HCT116 (cell line): ENCODE measurements around the gene ATRAID. TPM values are rescaled to one million over a fixed set of nuclear protein-coding genes. Genes with fewer than 3 reads are reported as not detected.

Experiments used
- ATAC-seq: fragments of 200-7000 bp; cut with Tn5 transposase; 2 replicates; pipeline ENCODE4 v1.9.1; 2020; ENCODE audit warnings: mild to moderate bottlenecking, moderate library complexity
- BruUV-seq: library from RNA; stranded (reverse); fragments of 400-500 nt; replicated peaks from 2 replicates; lab custom pipeline; 2021; lab: Mats Ljungman, UMichigan
- CTCF ChIA-PET: fragments of 300-600 bp; sonication (Branson Sonifier 250); formaldehyde crosslinking; loops from one replicate; lab custom pipeline; 2021; ENCODE audit warnings: antibody characterized with exemption; lab: Charles Lee
- POLR2A ChIA-PET: fragments of 300-600, 350-600 bp; sonication (Branson Sonifier 250); formaldehyde crosslinking; loops from one replicate; lab custom pipeline; 2021; ENCODE audit warnings: antibody characterized with exemption; lab: Charles Lee
- RAD21 ChIA-PET, 2 experiments: fragments of 300-600 bp; sonication (Branson Sonifier 250); formaldehyde crosslinking; loops; one replicate each; lab custom pipeline; 2023; ENCODE audit warnings: low total read pairs in 2 of 2; ENCODE audit not compliant: uncharacterized antibody in 2 of 2, unreplicated experiment in 2 of 2, low non-redundant PET in 1 of 2; lab: Charles Lee
- DNase-seq: peaks from one replicate; pipeline ENCODE4 v3.0.0-alpha.2; 2010; ENCODE audit warnings: low read depth, low spot score
- H2AFZ ChIP-seq: fragments of 200-600 bp; shearing (Covaris generic), sonication (generic); 2 replicates; pipeline ENCODE4 v1.6.1; 2017; ENCODE audit warnings: low read depth, mixed run types, mixed read lengths, antibody characterized with exemption, low read length; ENCODE audit not compliant: poor library complexity, severe bottlenecking
- H3K27ac ChIP-seq: 2 replicates; pipeline ENCODE4 v1.5.1; 2012; ENCODE audit warnings: low read depth, low read length
- H3K27me3 ChIP-seq: fragments of 200-600 bp; sonication (generic); 2 replicates; pipeline ENCODE4 v1.6.1; 2016; ENCODE audit warnings: mixed run types, low read length, mixed read lengths; ENCODE audit not compliant: insufficient read depth
- H3K36me3 ChIP-seq, 2 experiments: fragments of 200-500 bp in 1 of 2; fragments of 200-600 bp in 1 of 2; sonication (Bioruptor generic) in 1 of 2; sonication (generic) in 1 of 2; 2 replicates each; pipeline versions ENCODE4 v1.5.1 to v1.6.1; 2014 to 2016; ENCODE audit warnings: low read length in 2 of 2, inconsistent platforms in 1 of 2, mixed read lengths in 1 of 2, mixed run types in 1 of 2; ENCODE audit not compliant: insufficient read depth in 2 of 2, control insufficient read depth in 1 of 2
- H3K4me1 ChIP-seq, 2 experiments: fragments of 200-600 bp in 1 of 2; sonication (generic) in 1 of 2; 2 replicates each; pipeline versions ENCODE4 v1.5.1 to v1.6.1; 2012 to 2017; ENCODE audit warnings: low read length in 2 of 2, inconsistent platforms in 1 of 2, mild to moderate bottlenecking in 1 of 2, mixed read lengths in 1 of 2, mixed run types in 1 of 2, moderate library complexity in 1 of 2; ENCODE audit not compliant: insufficient read depth in 2 of 2, control insufficient read depth in 1 of 2
- H3K4me2 ChIP-seq: fragments of 200-600 bp; sonication (generic); 2 replicates; pipeline ENCODE4 v1.6.1; 2017; ENCODE audit warnings: mixed run types, low read length, mixed read lengths
- H3K4me3 ChIP-seq, 2 experiments: fragments of 200-600 bp in 1 of 2; sonication (generic) in 1 of 2; replicated peaks in 1 of 2; 2 replicates each; pipeline ENCODE4 v1.5.1; 2011 to 2016; ENCODE audit warnings: low read length in 2 of 2, control low read depth in 1 of 2, low read depth in 1 of 2, mild to moderate bottlenecking in 1 of 2, mixed read lengths in 1 of 2, mixed run types in 1 of 2
- H3K79me2 ChIP-seq: fragments of 200-600 bp; sonication (generic); 2 replicates; pipeline ENCODE4 v1.6.1; 2017; ENCODE audit warnings: mild to moderate bottlenecking, mixed run types, low read length, moderate library complexity, mixed read lengths; ENCODE audit not compliant: insufficient read depth
- H3K9ac ChIP-seq: fragments of 200-600 bp; sonication (generic); 2 replicates; pipeline ENCODE4 v1.6.1; 2016; ENCODE audit warnings: low read length, mixed read lengths
- H3K9me2 ChIP-seq: fragments of 200-600 bp; sonication (generic), shearing (Covaris generic); 2 replicates; pipeline ENCODE4 v1.6.1; 2017; ENCODE audit warnings: mixed run types, mild to moderate bottlenecking, moderate library complexity; ENCODE audit not compliant: insufficient read depth
- H3K9me3 ChIP-seq, 2 experiments: fragments of 200-500 bp in 1 of 2; fragments of 200-600 bp in 1 of 2; sonication (Bioruptor generic) in 1 of 2; sonication (generic) in 1 of 2; 2 replicates each; pipeline ENCODE4 v1.6.1; 2014 to 2017; ENCODE audit warnings: low read length in 2 of 2, mixed read lengths in 2 of 2, inconsistent platforms in 1 of 2, low read depth in 1 of 2, mild to moderate bottlenecking in 1 of 2, mixed run types in 1 of 2, moderate library complexity in 1 of 2; ENCODE audit not compliant: control insufficient read depth in 1 of 2, insufficient read depth in 1 of 2
- H4K20me1 ChIP-seq: fragments of 200-600 bp; sonication (generic), shearing (Covaris generic); 2 replicates; pipeline ENCODE4 v1.6.1; 2017; ENCODE audit warnings: mixed run types, mild to moderate bottlenecking, moderate library complexity; ENCODE audit not compliant: insufficient read depth
- ATF3 ChIP-seq: IDR thresholded peaks from 2 replicates; pipeline ENCODE4 v1.6.1; 2012
- CBX3 ChIP-seq: IDR thresholded peaks from 2 replicates; pipeline ENCODE4 v1.6.1; 2012; ENCODE audit warnings: low read depth
- EZH2 ChIP-seq: fragments of 200-600 bp; sonication (generic); IDR thresholded peaks from 2 replicates; pipeline ENCODE4 v1.6.1; 2017; ENCODE audit warnings: antibody characterized with exemption, mixed run types
- EZH2phosphoT487 ChIP-seq: fragments of 200-600 bp; IDR thresholded peaks from 2 replicates; pipeline ENCODE4 v1.6.1; 2018; ENCODE audit warnings: antibody characterized with exemption, borderline replicate concordance
- MAX ChIP-seq: IDR thresholded peaks from 2 replicates; pipeline ENCODE4 v1.6.1; 2012
- POLR2A ChIP-seq: IDR thresholded peaks from 2 replicates; pipeline ENCODE4 v1.7.0; 2011; ENCODE audit warnings: borderline replicate concordance; ENCODE audit not compliant: insufficient read depth, insufficient read length; ENCODE audit errors: extremely low read depth
- POLR2AphosphoS5 ChIP-seq: IDR thresholded peaks from 2 replicates; pipeline ENCODE4 v1.6.1; 2011; ENCODE audit warnings: mild to moderate bottlenecking, low read depth, low read length, moderate library complexity
- SIN3A ChIP-seq: IDR thresholded peaks from 2 replicates; pipeline ENCODE4 v1.6.1; 2012; ENCODE audit warnings: low read depth
- TCF7L2 ChIP-seq: IDR thresholded peaks from 2 replicates; pipeline ENCODE4 v1.7.0; 2011; ENCODE audit warnings: borderline replicate concordance, inconsistent platforms; ENCODE audit not compliant: insufficient read depth, insufficient read length; ENCODE audit errors: extremely low read depth
- YY1 ChIP-seq: IDR thresholded peaks from 2 replicates; pipeline ENCODE4 v1.6.1; 2011; ENCODE audit warnings: low read length, low read depth, moderate library complexity, mild to moderate bottlenecking; ENCODE audit not compliant: insufficient replicate concordance; ENCODE audit errors: extremely low read depth
- ZBTB33 ChIP-seq: IDR thresholded peaks from 2 replicates; pipeline ENCODE4 v1.6.1; 2011; ENCODE audit warnings: mild to moderate bottlenecking, low read length, moderate library complexity; ENCODE audit not compliant: insufficient replicate concordance; ENCODE audit errors: extremely low read depth
- ZFX ChIP-seq: fragments of 450-650 bp; IDR thresholded peaks from 2 replicates; pipeline ENCODE4 v1.6.1; 2017
- ZNF274 ChIP-seq: fragments of 200-500 bp; sonication (Bioruptor generic); IDR thresholded peaks from 2 replicates; pipeline ENCODE4 v1.6.1; 2014; ENCODE audit warnings: mild to moderate bottlenecking, low read depth, low read length, inconsistent platforms
- intact Hi-C: fragments of 100-400 bp; cut with micrococcal nuclease; formaldehyde crosslinking; loops from 2 replicates; pipeline ENCODE4 v1.10.0; 2022
- total RNA-seq: library from RNA; stranded (reverse); gene quantifications from one replicate; pipeline ENCODE4 v1.2.1, GENCODE V29; 2021; ENCODE audit not compliant: unreplicated experiment

Gene ATRAID
- total RNA-seq, 1 experiment from 2014 or later: 93.6 TPM

GRCh38 chr2:27170581-27171337 lies 41.1 kb upstream of the ATRAID start:
- CTCF ChIA-PET: interaction anchor here (0.8 to 2.2 kb wide), 6 partner anchors 9 to 84 kb away, joined by 3 to 10 read pairs (median 4); partner anchors contain the start of genes KHK and PREB
- no peak overlapping the region for H3K4me3 ChIP-seq
- H2AFZ ChIP-seq: no peak overlapping the region
- H4K20me1 ChIP-seq: no peaks in the 10 kb centered on the region
- POLR2A ChIA-PET: no interaction called here
- H3K79me2 ChIP-seq: no peaks in the 10 kb centered on the region
- no peaks in the 10 kb centered on the region for H3K9me2 ChIP-seq
- no peak for ATAC-seq
- no peak for DNase-seq
- intact Hi-C loops: no loop called here
- no peaks in the 10 kb centered on the region for H3K9me3 ChIP-seq
- TF ChIP-seq SIN3A (no peak), MAX (no peak), CBX3 (no peak), TCF7L2 (no peak)
- TF ChIP-seq, all 23 proteins: peak for 0
- peaks cover 9% of the 10 kb centered on the region; the same call in 1 of the 2 replicates for H3K27me3 ChIP-seq
- peaks cover 0 to 4% of the 10 kb centered on the region in 2 experiments; a peak in 1 of 4 replicates for H3K4me1 ChIP-seq
- BruUV-seq: no TSS peak
- RAD21 ChIA-PET: interaction anchor here in 1 of 2 experiments (0.7 kb wide), 1 partner anchor 22 kb away, joined by 4 read pairs; no protein-coding TSS in a partner anchor
- no peak overlapping the region for H3K4me2 ChIP-seq
- no peak overlapping the region for H3K27ac ChIP-seq
- no peaks in the 10 kb centered on the region for H3K36me3 ChIP-seq
- no peak overlapping the region for H3K9ac ChIP-seq

- ChIA-PET POLR2A (no interaction called here), RAD21 (interaction anchor here in 1 of 2 experiments (0.7 kb wide), 1 partner anchor 21 kb away, joined by 4 read pairs; no protein-coding TSS in a partner anchor), CTCF (interaction anchor here (0.8 to 2.2 kb wide), 2 partner anchors 19 to 39 kb away, joined by 3 to 10 read pairs; no protein-coding TSS in a partner anchor)
- Histone ChIP-seq H3K9ac (no peak overlapping the region), H3K4me3 (no peak overlapping the region), H3K36me3 (no peaks in the 10 kb centered on the region), H2AFZ (no peak overlapping the region), H3K4me1 (peaks cover 0 to 4% of the 10 kb centered on the region in 2 experiments; a peak in 1 of 4 replicates), H4K20me1 (no peaks in the 10 kb centered on the region), H3K9me2 (no peaks in the 10 kb centered on the region), H3K79me2 (no peaks in the 10 kb centered on the region), H3K9me3 (no peaks in the 10 kb centered on the region), H3K27me3 (peaks cover 9% of the 10 kb centered on the region; the same call in 1 of the 2 replicates), H3K4me2 (no peak overlapping the region), H3K27ac (no peak overlapping the region)
- ATAC-seq: no peak
- intact Hi-C loops: no loop called here
- no peak for DNase-seq
- BruUV-seq: no TSS peak
- TF ChIP-seq ZBTB33: no peak
- no peak for TF ChIP-seq EZH2phosphoT487
- no peak for TF ChIP-seq YY1
- TF ChIP-seq ATF3: no peak
- TF ChIP-seq EZH2: no peak
- TF ChIP-seq ZNF274: no peak
- no peak for TF ChIP-seq POLR2A
- TF ChIP-seq ZFX: no peak
- no peak for TF ChIP-seq POLR2AphosphoS5
Observed at GRCh38 chr2:27171351-27171848, 40.4 kb upstream of the ATRAID start.
